Measurements from ENCODE around the gene GANC.

The GANC gene

DNA sequence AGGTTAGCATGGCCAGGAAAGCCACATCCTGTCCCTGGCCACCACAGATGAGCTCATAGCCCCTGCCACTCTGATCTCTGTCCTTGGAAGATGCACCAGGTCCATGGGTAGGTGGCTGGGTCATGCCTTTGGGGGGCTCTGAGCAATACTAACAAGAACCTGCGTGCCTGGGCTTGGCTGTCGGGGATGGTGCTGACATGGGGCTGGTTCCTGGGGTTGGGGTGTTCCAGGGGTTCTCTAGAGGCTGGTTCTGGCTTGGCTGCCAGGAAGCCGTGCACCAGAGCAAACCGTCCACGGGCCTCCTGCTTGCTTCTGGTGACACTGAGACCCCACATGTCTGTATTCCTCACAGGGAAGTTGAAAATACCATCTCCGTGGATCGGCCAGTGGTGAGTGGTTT is 130.4 kb downstream of the GANC start:
- H3K27ac ChIP-seq (ENCODE audit: low read length): no peak overlapping the region
- no peaks in the 10 kb centered on the region for H3K79me2 ChIP-seq (ENCODE audit: low read length)
- no peak overlapping the region for H2AFZ ChIP-seq (ENCODE audit: low read depth, low read length)
- no peaks in the 10 kb centered on the region for H4K20me1 ChIP-seq (ENCODE audit: insufficient read depth, low read length)
- H3K9ac ChIP-seq (ENCODE audit: low read length): no peak overlapping the region
- 0 out of 2 replicates have a peak, but pooled peaks cover 4% of the 10 kb centered on the region for H3K4me1 ChIP-seq (ENCODE audit: low read length)
- H3K36me3 ChIP-seq (replicated peaks; ENCODE audit: low read depth, low read length): no peaks in the 10 kb centered on the region
- no peaks in the 10 kb centered on the region for H3K27me3 ChIP-seq (ENCODE audit: low read depth, low read length)
- H3K4me3 ChIP-seq (ENCODE audit: low read length): no peak overlapping the region
- no peaks in the 10 kb centered on the region for H3K9me3 ChIP-seq (ENCODE audit: insufficient read depth, low read length)
- TF ChIP-seq, protein P1, sequence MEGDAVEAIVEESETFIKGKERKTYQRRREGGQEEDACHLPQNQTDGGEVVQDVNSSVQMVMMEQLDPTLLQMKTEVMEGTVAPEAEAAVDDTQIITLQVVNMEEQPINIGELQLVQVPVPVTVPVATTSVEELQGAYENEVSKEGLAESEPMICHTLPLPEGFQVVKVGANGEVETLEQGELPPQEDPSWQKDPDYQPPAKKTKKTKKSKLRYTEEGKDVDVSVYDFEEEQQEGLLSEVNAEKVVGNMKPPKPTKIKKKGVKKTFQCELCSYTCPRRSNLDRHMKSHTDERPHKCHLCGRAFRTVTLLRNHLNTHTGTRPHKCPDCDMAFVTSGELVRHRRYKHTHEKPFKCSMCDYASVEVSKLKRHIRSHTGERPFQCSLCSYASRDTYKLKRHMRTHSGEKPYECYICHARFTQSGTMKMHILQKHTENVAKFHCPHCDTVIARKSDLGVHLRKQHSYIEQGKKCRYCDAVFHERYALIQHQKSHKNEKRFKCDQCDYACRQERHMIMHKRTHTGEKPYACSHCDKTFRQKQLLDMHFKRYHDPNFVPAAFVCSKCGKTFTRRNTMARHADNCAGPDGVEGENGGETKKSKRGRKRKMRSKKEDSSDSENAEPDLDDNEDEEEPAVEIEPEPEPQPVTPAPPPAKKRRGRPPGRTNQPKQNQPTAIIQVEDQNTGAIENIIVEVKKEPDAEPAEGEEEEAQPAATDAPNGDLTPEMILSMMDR (IDR thresholded peaks at IDR 0.05; ENCODE audit: low read depth, low read length): no peak
- TF ChIP-seq EZH2phosphoT487 (IDR thresholded peaks at IDR 0.05; ENCODE audit: low read depth): no peak
- H3K4me2 ChIP-seq (ENCODE audit: low read length): no peak overlapping the region

DNA sequence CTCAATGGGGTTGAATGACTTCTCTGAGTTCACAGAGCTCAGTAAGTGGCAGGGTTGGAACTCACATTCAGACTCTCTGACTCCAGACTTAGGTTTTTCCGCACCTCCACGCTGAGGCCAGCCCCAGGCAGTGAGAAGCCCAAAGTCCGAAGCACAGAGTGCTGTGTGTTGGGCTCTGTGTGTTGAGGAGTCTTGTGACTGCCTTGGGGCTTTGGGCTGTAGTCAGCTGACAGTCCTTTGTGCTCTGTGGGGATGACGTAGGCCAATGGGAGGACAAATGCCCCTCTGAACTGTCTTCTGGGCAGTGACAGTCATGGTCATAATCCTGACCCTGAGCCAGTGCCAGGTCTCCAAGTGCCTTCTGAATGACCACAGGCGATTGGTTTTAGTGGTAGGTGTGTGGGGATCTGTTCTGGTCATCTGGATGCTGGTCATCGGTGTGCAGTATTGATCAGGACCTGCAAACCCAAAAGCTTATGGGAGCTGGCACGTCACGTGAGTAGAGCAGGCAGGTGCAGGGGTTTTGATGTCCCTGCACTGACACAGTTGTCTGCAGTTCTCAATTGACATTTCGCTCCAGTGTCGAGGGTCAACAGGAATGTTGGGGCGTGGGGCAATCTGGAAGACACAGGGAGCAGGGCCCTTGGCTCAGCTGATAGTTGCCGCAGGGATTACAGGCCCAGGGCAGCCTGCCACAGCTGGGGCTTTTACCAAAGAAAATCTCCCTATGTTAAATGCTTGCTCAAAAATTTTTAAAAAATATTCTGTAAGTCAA is 131.6 kb downstream of the GANC start:
- no peaks in the 10 kb centered on the region for H3K36me3 ChIP-seq (replicated peaks; ENCODE audit: low read depth, low read length)
- no peak overlapping the region for H3K4me2 ChIP-seq (ENCODE audit: low read length)
- H3K79me2 ChIP-seq (ENCODE audit: low read length): no peaks in the 10 kb centered on the region
- no peak overlapping the region for H2AFZ ChIP-seq (ENCODE audit: low read depth, low read length)
- 0 out of 2 replicates have a peak, but pooled peaks cover 4% of the 10 kb centered on the region for H3K4me1 ChIP-seq (ENCODE audit: low read length)
- H3K9me3 ChIP-seq (ENCODE audit: insufficient read depth, low read length): no peaks in the 10 kb centered on the region
- H3K27me3 ChIP-seq (ENCODE audit: low read depth, low read length): no peaks in the 10 kb centered on the region
- H3K9ac ChIP-seq (ENCODE audit: low read length): no peak overlapping the region
- H3K4me3 ChIP-seq (ENCODE audit: low read length): no peak overlapping the region
- TF ChIP-seq, protein P1 (IDR thresholded peaks at IDR 0.05; ENCODE audit: low read depth, low read length): no peak
- TF ChIP-seq EZH2phosphoT487 (IDR thresholded peaks at IDR 0.05; ENCODE audit: low read depth): no peak
- H3K27ac ChIP-seq (ENCODE audit: low read length): no peak overlapping the region
- no peaks in the 10 kb centered on the region for H4K20me1 ChIP-seq (ENCODE audit: insufficient read depth, low read length)

DNA sequence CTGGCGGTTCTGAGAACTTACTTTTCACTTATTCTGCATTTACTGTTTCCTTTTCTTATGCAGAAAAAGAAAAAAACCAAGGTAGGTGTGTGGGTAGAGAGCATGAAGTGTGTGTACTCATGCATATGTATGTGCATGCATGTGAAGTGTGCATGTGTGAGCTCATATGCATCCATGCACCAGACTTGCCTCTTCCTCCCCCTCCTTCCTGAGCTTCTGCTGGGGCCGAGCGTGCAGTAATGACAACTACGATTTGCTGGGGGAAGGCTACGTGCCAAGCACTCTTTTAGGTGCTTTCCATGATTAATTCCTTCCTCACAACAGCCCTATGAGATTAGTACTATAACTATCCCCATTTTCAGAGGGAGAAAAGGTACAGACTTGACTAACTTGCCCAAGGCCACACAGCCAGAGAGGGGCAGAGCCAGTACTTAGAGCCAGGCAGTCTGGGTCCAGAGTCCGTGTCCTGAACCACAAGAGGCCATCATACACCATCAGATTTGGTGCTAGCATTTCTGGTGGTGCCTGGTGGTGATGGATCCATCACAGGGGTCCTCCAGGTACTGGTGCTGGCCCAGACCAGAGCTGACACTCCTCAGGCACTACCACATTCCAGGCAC is 133.0 kb downstream of the GANC start:
- no peak for TF ChIP-seq EZH2phosphoT487 (IDR thresholded peaks at IDR 0.05; ENCODE audit: low read depth)
- TF ChIP-seq, protein P1 (IDR thresholded peaks at IDR 0.05; ENCODE audit: low read depth, low read length): no peak
- peaks cover 2% of the 10 kb centered on the region for H3K36me3 ChIP-seq (replicated peaks; ENCODE audit: low read depth, low read length)
- no peak overlapping the region for H3K4me3 ChIP-seq (ENCODE audit: low read length)
- H3K4me1 ChIP-seq (ENCODE audit: low read length): 0 out of 2 replicates have a peak, but pooled peaks cover 3% of the 10 kb centered on the region
- H2AFZ ChIP-seq (ENCODE audit: low read depth, low read length): no peak overlapping the region
- H3K27ac ChIP-seq (ENCODE audit: low read length): no peak overlapping the region
- H3K9ac ChIP-seq (ENCODE audit: low read length): no peak overlapping the region
- H3K27me3 ChIP-seq (ENCODE audit: low read depth, low read length): no peaks in the 10 kb centered on the region
- no peak overlapping the region for H3K4me2 ChIP-seq (ENCODE audit: low read length)
- no peaks in the 10 kb centered on the region for H3K79me2 ChIP-seq (ENCODE audit: low read length)
- H4K20me1 ChIP-seq (ENCODE audit: insufficient read depth, low read length): no peaks in the 10 kb centered on the region
- H3K9me3 ChIP-seq (ENCODE audit: insufficient read depth, low read length): no peaks in the 10 kb centered on the region

Data from OCI-LY3 (cell line).